ENCODE measurements around the gene CRYGA.

Gene CRYGA

GRCh38 chr2:208163489-208163888 is at the start of gene CRYGA:
TSS of gene CRYGA (minus strand) at chr2:208163589. CDS start at chr2:208163556, 33 bp downstream.
- no peak for DNase-seq (ENCODE audit: low spot score)

- DNase-seq (ENCODE audit: low spot score): no peak
These were observed 47.5 kb upstream of the CRYGA start for GRCh38 chr2:208210688-208211451.

DNA sequence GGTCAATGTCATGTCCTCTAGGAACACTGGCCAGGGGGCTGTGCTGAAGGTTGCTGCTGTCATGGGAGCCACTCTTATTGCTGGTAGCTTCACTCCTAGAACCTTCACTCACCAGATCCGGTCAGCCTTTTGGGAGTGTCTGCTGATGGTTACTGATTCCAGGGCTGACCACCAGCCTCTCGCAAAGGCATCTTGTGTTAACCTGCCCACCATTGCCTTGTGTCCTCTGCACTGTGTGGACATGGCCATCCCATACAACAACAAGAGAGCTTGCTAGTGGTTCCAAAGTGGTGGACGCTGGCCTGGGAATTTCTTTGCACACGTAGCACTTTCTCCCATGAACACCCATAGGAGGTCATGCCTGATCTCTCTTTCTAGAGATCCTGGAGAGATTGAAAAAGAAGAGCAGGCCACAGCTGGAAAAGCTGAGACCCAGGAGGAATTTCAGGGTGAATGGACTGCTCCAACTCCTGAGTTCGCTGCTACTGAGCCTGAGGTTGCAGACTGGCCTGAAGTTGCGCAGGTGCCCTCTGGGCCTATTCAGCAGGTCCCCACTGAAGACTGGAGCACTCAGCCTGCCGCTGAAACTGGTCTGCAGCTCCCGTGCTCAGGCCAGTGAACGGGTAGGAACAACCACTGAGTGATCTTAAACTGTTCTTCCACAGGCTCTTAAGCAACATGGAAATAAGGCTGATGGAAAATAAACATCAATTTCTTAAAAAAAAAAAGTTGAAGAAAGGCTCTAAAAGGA is 45.1 kb upstream of the CRYGA start:
- no peak for DNase-seq (ENCODE audit: low spot score)

- DNase-seq (ENCODE audit: low spot score): no peak
These were observed 44.4 kb upstream of the CRYGA start for GRCh38 chr2:208207769-208208168.

- no peak for DNase-seq (ENCODE audit: low spot score)
These were observed 40.8 kb upstream of the CRYGA start for GRCh38 chr2:208204166-208204565.

- no peak for DNase-seq (ENCODE audit: low spot score)
These were observed 32.1 kb upstream of the CRYGA start for GRCh38 chr2:208195531-208195930.

DNA sequence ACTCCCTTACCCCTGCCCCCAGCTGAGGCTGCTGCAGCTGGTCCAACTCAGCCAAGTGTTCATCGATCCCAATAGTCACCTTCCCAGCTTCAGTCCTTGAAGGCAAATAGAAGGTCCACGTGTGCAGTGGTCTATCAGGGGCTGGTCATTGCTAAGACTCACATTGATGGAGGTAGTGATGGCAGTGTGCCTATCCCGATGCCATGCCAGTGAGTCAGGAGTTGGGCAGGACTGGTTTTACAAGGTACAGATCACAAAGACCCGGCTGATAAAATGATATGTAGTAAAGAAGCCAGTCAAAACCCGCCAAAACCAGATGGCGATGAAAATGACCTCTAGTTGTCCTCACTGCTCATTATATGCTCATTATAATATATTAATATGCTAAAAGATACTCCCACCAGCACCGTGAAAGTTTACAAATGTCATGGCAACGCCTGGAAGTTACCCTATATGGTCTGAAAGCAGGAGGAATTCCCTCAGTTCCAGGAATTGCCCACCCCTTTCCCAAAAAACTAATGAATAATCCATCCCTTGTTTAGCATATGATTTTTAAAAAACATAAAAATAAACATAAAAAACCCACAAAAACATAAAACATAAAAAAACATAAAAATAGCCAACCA is 29.3 kb upstream of the CRYGA start:
- DNase-seq (ENCODE audit: low spot score): peak; percentile 44

- DNase-seq (ENCODE audit: low spot score): no peak
These were observed 26.6 kb upstream of the CRYGA start, which contains the start of gene C2orf80 for GRCh38 chr2:208189810-208190503. TSS of gene C2orf80 (minus strand) at chr2:208190030. CDS start at chr2:208186986, 3,044 bp downstream.

DNA sequence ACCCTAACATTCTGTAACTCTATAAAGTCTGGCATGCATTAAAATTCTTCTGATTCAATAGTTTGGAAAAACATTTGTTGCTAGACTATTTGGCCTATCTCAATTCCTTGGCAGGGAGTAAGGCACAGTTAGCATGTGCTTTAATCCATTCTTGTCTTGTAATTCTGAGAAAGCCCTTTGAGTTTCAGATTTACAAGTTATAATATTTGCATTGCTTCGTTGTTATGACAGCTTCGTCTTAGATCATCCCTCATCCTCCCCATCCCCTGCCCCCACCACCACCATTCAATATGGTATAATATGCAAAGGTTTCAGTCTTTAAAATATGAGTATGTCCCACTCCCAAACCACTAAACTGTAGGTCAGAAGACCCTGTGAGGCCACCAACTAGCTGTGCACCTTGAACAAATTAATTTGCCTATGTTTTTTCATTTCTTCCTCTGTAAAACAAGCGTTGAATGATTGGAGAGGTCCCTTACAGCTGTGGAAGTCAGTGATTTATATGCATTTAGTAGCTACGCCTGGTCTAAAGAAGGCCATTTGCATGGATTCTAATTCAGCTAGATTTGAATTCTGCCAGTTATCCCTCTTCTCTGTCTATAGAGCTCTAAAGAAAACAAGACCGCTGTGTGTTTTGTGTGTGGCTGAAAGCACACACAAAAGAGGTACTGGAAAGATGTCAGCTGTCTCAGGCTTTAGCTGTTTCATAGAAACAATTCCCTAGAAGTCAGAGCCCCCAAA is 25.9 kb upstream of the CRYGA start:
- DNase-seq (ENCODE audit: low spot score): no peak

- DNase-seq (ENCODE audit: low spot score): no peak
These were observed 23.5 kb upstream of the CRYGA start for GRCh38 chr2:208186893-208187292.

DNA sequence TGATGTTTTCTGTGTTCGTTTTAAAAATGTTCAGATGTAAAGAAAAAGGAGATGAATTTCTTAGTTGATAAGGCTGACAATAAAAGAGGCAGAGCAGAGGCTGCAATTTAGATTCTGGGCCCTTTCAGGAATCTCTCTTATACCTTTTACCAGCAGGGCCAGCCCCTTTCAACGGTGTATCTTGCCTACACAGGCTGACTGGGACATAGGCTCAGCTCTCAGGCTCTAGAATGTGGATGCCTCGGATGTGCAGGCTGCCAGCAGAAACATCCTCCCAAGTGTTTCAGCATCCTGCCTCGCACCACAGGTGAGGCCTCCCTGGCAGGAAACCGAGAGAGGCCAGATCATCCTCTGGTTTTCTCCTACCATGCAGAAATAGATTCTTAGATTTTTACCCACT is 23.1 kb upstream of the CRYGA start:
- no peak for DNase-seq (ENCODE audit: low spot score)

- DNase-seq (ENCODE audit: low spot score): no peak
These were observed 20.8 kb upstream of the CRYGA start for GRCh38 chr2:208183972-208184705.

GRCh38 chr2:208183526-208183925 is 20.1 kb upstream of the CRYGA start:
- DNase-seq (ENCODE audit: low spot score): no peak

DNA sequence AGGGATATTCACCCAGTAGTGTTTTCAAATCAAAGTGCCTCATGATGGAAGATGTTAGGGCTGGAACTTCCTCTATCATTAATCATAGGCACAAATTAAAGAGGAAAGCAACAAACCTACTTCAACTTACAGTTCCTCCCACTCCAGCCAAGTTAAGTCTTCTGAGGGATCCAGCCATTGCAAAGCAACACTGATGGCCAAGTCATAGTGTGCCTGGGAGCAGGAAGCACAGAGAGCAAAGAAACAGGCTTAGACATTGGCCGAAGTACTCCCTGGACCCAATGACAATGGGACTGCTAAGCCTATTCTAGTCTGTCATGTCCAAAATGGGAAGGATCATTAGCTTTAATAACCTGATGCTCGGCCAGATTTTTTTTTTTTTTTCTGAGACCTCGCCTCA is 19.4 kb upstream of the CRYGA start:
- DNase-seq (ENCODE audit: low spot score): no peak

- no peak for DNase-seq (ENCODE audit: low spot score)
These were observed 15.7 kb upstream of the CRYGA start for GRCh38 chr2:208179028-208179609.

DNA sequence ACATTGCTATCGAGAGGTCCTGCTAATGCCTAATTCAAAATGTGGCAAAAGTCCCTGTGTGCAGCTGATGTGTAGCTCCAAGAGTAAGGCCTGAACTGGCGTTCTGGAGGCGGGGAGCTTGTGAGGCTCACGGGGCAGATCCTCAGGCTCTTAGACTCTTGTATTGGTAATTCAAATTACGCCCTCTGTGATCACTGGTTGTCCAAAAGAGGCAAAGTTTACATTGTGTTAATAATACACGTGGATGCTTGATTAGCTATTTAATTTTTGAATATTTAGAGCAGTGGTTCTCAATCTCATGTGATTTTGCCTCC is 12.4 kb upstream of the CRYGA start:
- no peak for DNase-seq (ENCODE audit: low spot score)

- DNase-seq (ENCODE audit: low spot score): peak; percentile 86
These were observed 11.9 kb upstream of the CRYGA start for GRCh38 chr2:208175069-208175839.

- DNase-seq (ENCODE audit: low spot score): no peak
These were observed 10.8 kb upstream of the CRYGA start for GRCh38 chr2:208174144-208174543.

DNA sequence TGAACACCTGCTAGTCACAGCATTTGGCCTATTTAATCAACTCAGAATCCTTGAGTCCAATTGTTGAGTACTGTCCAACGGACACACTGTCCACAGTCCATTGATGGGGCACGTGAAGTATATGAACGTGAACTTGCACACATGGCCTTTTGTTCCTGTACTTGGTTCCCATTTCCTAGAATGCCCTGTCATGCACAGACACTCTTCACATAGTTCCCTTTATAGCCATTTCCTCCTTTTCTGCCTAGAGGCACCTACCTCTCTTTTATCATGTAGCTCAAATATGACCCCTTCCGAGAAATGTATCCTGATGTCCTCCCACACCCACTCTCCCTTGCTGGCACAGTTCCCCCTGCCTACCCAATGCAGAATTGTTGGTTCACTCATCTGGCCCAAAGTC is 8.7 kb upstream of the CRYGA start:
- DNase-seq (ENCODE audit: low spot score): no peak

Data from LoVo (cell line).